Transverse colon (tissue), 4 donors: ENCODE data around the gene SGIP1.

Source experiments
- CTCF ChIP-seq, 5 experiments: fragments of 200-600 bp in 3 of 5; fragments of 450-650 bp in 2 of 5; sonication (generic) in 3 of 5; IDR thresholded peaks; 1 replicate in 2 of 5; 2 replicates in 3 of 5; pipeline ENCODE4 v1.5.1; 2016 to 2017; ENCODE audit warnings: antibody characterized with exemption in 5 of 5, inconsistent platforms in 3 of 5, mild to moderate bottlenecking in 2 of 5, moderate library complexity in 1 of 5
- POLR2A ChIP-seq: fragments of 450-650 bp; IDR thresholded peaks from one replicate; pipeline ENCODE4 v1.6.1; 2016; ENCODE audit warnings: antibody characterized with exemption, mild to moderate bottlenecking, moderate library complexity
- POLR2AphosphoS5 ChIP-seq, 3 donors: sonication (generic); formaldehyde crosslinking; IDR thresholded peaks; one replicate each; pipeline ENCODE4 v1.6.1; 2016; ENCODE audit warnings: antibody characterized with exemption in 3 of 3

GRCh38 chr1:66626261-66626660, 92.3 kb downstream of the SGIP1 start:
- TF ChIP-seq CTCF (IDR thresholded peaks at IDR 0.05) (no peak), POLR2AphosphoS5 (IDR thresholded peaks at IDR 0.05) (no peak), POLR2A (no peak)
